Breast epithelium (tissue), 3 donors: Measurements from ENCODE around the gene TLR8.

Source experiments
- CTCF ChIP-seq, 3 donors: fragments of 450-650 bp; IDR thresholded peaks; one replicate each; pipeline ENCODE4 v1.5.1; 2016 to 2017; ENCODE audit warnings: antibody characterized with exemption in 3 of 3, mild to moderate bottlenecking in 3 of 3, moderate library complexity in 3 of 3
- POLR2A ChIP-seq: fragments of 450-650 bp; IDR thresholded peaks from one replicate; pipeline ENCODE4 v1.6.1; 2016; ENCODE audit warnings: antibody characterized with exemption, mild to moderate bottlenecking, moderate library complexity

GRCh38 chrX:12965131-12965940, 58.9 kb downstream of the TLR8 start:
- TF ChIP-seq POLR2A (no peak), CTCF (IDR thresholded peaks at IDR 0.05) (no peak)
